HepG2 (cell line): ENCODE data around the gene FDPS. TPM values are rescaled to one million over a fixed set of nuclear protein-coding genes. Genes with fewer than 3 reads are reported as not detected.

Source experiments
- ARID4A ChIP-seq: sonication (generic); formaldehyde crosslinking; IDR thresholded peaks from 2 replicates; pipeline ENCODE4 v1.5.0; 2020; ENCODE audit warnings: mild to moderate bottlenecking, missing genetic modification reagents, borderline replicate concordance
- BCLAF1 ChIP-seq: fragments of 450-650 bp; IDR thresholded peaks from 2 replicates; pipeline ENCODE4 v1.6.1; 2017; ENCODE audit warnings: mild to moderate bottlenecking
- BHLHE40 ChIP-seq: IDR thresholded peaks from 2 replicates; pipeline ENCODE4 v1.6.1; 2011; ENCODE audit warnings: low read length, improper control_type of control experiment
- FOXA1 ChIP-seq, 2 experiments: fragments of 450-650 bp in 1 of 2; sonication (generic) in 1 of 2; formaldehyde crosslinking in 1 of 2; IDR thresholded peaks; 2 replicates each; pipeline versions ENCODE4 v1.4.0 to v1.6.1; 2016 to 2020; ENCODE audit warnings: missing genetic modification reagents in 1 of 2
- MAZ ChIP-seq, 2 experiments: sonication (generic) in 1 of 2; formaldehyde crosslinking in 1 of 2; IDR thresholded peaks; 2 replicates each; pipeline versions ENCODE4 v1.5.0 to v1.6.1; 2012 to 2020; ENCODE audit warnings: low read depth in 2 of 2, mild to moderate bottlenecking in 2 of 2, borderline replicate concordance in 1 of 2, improper control_type of control experiment in 1 of 2, low read length in 1 of 2, missing genetic modification reagents in 1 of 2, moderate library complexity in 1 of 2
- MZF1 ChIP-seq: sonication (generic); formaldehyde crosslinking; IDR thresholded peaks from 2 replicates; pipeline ENCODE4 v1.8.1; 2023; ENCODE audit warnings: mild to moderate bottlenecking, missing genetic modification reagents, borderline replicate concordance
- RBAK ChIP-seq: sonication (generic); formaldehyde crosslinking; IDR thresholded peaks from 2 replicates; pipeline ENCODE4 v1.5.1; 2020; ENCODE audit warnings: mild to moderate bottlenecking, missing genetic modification reagents
- ZNF572 ChIP-seq: sonication (generic); formaldehyde crosslinking; IDR thresholded peaks from 2 replicates; pipeline ENCODE4 v1.5.1; 2020; ENCODE audit warnings: mild to moderate bottlenecking, missing genetic modification reagents
- ZNF598 ChIP-seq: sonication (generic); formaldehyde crosslinking; IDR thresholded peaks from 2 replicates; pipeline ENCODE4 v1.5.1; 2020; ENCODE audit warnings: mild to moderate bottlenecking, missing genetic modification reagents, borderline replicate concordance
- polyA plus RNA-seq, 8 experiments: library from polyadenylated mRNA; depleted of rRNA in 3 of 8; stranded (reverse) in 7 of 8; unstranded in 1 of 8; fragments of >200 nt; fragmentation: Illumina TruSeq in 4 of 8; extraction: Trizol in 4 of 8; gene quantifications; 2 replicates each; pipeline versions ENCODE4 v1.2.1 to v1.2.3, GENCODE V29; 2011 to 2016; ENCODE audit warnings: low read depth in 4 of 8, missing spikeins in 1 of 8, mixed read lengths in 1 of 8; ENCODE audit not compliant: insufficient read depth in 1 of 8
- total RNA-seq, 5 experiments: library from RNA; depleted of rRNA; stranded (reverse); fragments of >200 nt; fragmentation: Illumina TruSeq; extraction: Trizol; gene quantifications; 2 replicates each; pipeline ENCODE4 v1.2.3, GENCODE V29; 2016; ENCODE audit warnings: low read depth in 1 of 5
- TF ChIP-seq, protein P1 (sequence below): sonication (generic); formaldehyde crosslinking; IDR thresholded peaks from 2 replicates; pipeline ENCODE4 v1.4.0; 2020; ENCODE audit warnings: missing genetic modification reagents, mild to moderate bottlenecking, borderline replicate concordance
- TF ChIP-seq, protein P2 (sequence below): sonication (generic); formaldehyde crosslinking; IDR thresholded peaks from 2 replicates; pipeline ENCODE4 v1.4.0; 2020; ENCODE audit warnings: missing genetic modification reagents, borderline replicate concordance
- TF ChIP-seq, protein P3 (sequence below): sonication (generic); formaldehyde crosslinking; IDR thresholded peaks from 2 replicates; pipeline ENCODE4 v1.8.0; 2022; ENCODE audit warnings: mild to moderate bottlenecking, missing genetic modification reagents

Gene FDPS
- total and polyA plus RNA-seq, 2 of the 13 experiments (the other 11 are each of a cell fraction or from before 2014, with no cell fraction given), result 264 to 519 TPM

DNA sequence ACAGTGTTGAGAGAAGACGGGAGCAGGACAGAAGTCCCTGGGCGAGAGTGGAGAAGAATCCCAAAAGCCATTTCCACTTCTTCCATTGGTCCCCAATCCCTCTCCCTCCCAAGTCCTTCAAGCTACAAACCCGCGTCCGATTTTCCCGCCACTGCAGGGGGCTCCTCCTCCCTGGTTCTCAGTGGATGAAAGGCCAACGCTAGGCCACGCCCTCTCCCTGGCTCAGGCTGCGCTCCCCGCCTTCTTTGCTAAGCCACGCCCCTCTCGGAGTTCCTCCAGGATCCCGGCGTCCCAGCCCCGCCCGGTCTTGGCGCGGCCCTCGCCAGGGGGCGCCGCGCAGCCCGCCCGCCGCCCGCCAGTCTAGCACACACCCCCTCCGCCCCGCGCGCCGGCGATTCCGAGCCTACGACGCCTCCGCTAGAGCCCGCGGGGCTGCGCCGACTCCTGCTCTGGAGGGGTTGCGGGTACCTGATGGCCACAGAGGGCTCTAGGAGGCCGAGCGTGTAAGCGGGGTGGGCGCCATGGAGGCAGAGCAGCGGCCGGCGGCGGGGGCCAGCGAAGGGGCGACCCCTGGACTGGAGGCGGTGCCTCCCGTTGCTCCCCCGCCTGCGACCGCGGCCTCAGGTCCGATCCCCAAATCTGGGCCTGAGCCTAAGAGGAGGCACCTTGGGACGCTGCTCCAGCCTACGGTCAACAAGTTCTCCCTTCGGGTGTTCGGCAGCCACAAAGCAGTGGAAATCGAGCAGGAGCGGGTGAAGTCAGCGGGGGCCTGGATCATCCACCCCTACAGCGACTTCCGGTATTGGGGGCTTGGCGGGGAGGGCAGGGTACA lies 31.4 kb upstream of the FDPS start, which contains the start of gene HCN3 (continued):
- no peak for TF ChIP-seq MZF1
- TF ChIP-seq RBAK, result no peak
- TF ChIP-seq, protein P1, sequence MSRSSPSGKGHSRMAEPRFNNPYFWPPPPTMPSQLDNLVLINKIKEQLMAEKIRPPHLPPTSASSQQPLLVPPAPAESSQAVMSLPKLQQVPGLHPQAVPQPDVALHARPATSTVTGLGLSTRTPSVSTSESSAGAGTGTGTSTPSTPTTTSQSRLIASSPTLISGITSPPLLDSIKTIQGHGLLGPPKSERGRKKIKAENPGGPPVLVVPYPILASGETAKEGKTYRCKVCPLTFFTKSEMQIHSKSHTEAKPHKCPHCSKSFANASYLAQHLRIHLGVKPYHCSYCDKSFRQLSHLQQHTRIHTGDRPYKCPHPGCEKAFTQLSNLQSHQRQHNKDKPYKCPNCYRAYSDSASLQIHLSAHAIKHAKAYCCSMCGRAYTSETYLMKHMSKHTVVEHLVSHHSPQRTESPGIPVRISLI, result no peak
- no peak for TF ChIP-seq FOXA1 (IDR thresholded peaks at IDR 0.05)
- no peak for TF ChIP-seq FOXA1 (CRISPR knock-in tag; IDR thresholded peaks at IDR 0.05)
- no peak for TF ChIP-seq ZNF572 (CRISPR knock-in tag)
- TF ChIP-seq ARID4A (CRISPR knock-in tag), result peak; percentile 78
- TF ChIP-seq, protein P2, sequence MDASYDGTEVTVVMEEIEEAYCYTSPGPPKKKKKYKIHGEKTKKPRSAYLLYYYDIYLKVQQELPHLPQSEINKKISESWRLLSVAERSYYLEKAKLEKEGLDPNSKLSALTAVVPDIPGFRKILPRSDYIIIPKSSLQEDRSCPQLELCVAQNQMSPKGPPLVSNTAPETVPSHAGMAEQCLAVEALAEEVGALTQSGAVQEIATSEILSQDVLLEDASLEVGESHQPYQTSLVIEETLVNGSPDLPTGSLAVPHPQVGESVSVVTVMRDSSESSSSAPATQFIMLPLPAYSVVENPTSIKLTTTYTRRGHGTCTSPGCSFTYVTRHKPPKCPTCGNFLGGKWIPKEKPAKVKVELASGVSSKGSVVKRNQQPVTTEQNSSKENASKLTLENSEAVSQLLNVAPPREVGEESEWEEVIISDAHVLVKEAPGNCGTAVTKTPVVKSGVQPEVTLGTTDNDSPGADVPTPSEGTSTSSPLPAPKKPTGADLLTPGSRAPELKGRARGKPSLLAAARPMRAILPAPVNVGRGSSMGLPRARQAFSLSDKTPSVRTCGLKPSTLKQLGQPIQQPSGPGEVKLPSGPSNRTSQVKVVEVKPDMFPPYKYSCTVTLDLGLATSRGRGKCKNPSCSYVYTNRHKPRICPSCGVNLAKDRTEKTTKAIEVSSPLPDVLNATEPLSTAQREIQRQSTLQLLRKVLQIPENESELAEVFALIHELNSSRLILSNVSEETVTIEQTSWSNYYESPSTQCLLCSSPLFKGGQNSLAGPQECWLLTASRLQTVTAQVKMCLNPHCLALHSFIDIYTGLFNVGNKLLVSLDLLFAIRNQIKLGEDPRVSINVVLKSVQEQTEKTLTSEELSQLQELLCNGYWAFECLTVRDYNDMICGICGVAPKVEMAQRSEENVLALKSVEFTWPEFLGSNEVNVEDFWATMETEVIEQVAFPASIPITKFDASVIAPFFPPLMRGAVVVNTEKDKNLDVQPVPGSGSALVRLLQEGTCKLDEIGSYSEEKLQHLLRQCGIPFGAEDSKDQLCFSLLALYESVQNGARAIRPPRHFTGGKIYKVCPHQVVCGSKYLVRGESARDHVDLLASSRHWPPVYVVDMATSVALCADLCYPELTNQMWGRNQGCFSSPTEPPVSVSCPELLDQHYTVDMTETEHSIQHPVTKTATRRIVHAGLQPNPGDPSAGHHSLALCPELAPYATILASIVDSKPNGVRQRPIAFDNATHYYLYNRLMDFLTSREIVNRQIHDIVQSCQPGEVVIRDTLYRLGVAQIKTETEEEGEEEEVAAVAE (CRISPR knock-in tag), result no peak
- TF ChIP-seq MAZ (IDR thresholded peaks at IDR 0.05; ENCODE audit: borderline replicate concordance, low read depth, low read length), result peak; percentile 88
- TF ChIP-seq MAZ (CRISPR knock-in tag; IDR thresholded peaks at IDR 0.05; ENCODE audit: low read depth), result peak; percentile 98
- TF ChIP-seq BCLAF1, result no peak
- TF ChIP-seq, protein P3, sequence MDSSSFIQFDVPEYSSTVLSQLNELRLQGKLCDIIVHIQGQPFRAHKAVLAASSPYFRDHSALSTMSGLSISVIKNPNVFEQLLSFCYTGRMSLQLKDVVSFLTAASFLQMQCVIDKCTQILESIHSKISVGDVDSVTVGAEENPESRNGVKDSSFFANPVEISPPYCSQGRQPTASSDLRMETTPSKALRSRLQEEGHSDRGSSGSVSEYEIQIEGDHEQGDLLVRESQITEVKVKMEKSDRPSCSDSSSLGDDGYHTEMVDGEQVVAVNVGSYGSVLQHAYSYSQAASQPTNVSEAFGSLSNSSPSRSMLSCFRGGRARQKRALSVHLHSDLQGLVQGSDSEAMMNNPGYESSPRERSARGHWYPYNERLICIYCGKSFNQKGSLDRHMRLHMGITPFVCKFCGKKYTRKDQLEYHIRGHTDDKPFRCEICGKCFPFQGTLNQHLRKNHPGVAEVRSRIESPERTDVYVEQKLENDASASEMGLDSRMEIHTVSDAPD (CRISPR knock-in tag), result no peak
- TF ChIP-seq BHLHE40, result no peak
- TF ChIP-seq ZNF598 (CRISPR knock-in tag), result no peak
